ENCODE results near the gene RASL12. TPM values are rescaled to one million over a fixed set of nuclear protein-coding genes. Genes with fewer than 3 reads are reported as not detected.

RASL12 gene
- total and polyA plus RNA-seq, 11 donors: 8.3 to 35.0 (median 13.3) TPM

- WGBS, 4 donors: 78 to 86% (median 81%) methylated on average over 3 of the region's 3 CpGs
- intact Hi-C loops (cut with DNase I): no loop called here
- DNase-seq: no peak
- Histone ChIP-seq H3K27me3 (peaks cover 0 to 23% (median 0%) of the 10 kb centered on the region in 9 donors), H3K27ac (peak overlapping the region; percentile 59 to 93 (median 81)), H3K4me3 (peak overlapping the region in 9 of 12 donors; percentile 49 to 79 (median 60)), H3K36me3 (peaks cover 0 to 4% (median 0%) of the 10 kb centered on the region in 9 donors), H3K4me1 (peaks cover 18 to 79% (median 47%) of the 10 kb centered on the region in 12 donors), H3K9me3 (no peaks in the 10 kb centered on the region)
- no peak for TF ChIP-seq CTCF (IDR thresholded peaks at IDR 0.05)
- no peak for TF ChIP-seq POLR2A (IDR thresholded peaks at IDR 0.05)
- no peak for ATAC-seq
Observed at GRCh38 chr15:65068403-65068788, 605 bp upstream of the RASL12 start.

GRCh38 chr15:65067317-65067644 is 510 bp downstream of the RASL12 start:
- no peaks in the 10 kb centered on the region for H3K9me3 ChIP-seq
- intact Hi-C loops (cut with DNase I): no loop called here
- TF ChIP-seq CTCF (IDR thresholded peaks at IDR 0.05): no peak
- TF ChIP-seq POLR2A (IDR thresholded peaks at IDR 0.05): no peak
- peaks cover 17 to 74% (median 46%) of the 10 kb centered on the region in 12 donors for H3K4me1 ChIP-seq
- no peak for ATAC-seq
- H3K27ac ChIP-seq: peak overlapping the region; percentile 59 to 93 (median 81)
- DNase-seq: no peak
- peak overlapping the region; percentile 18 to 79 (median 59) for H3K4me3 ChIP-seq
- peaks cover 0 to 23% (median 0%) of the 10 kb centered on the region in 9 donors for H3K27me3 ChIP-seq
- 26 to 39% (median 32%) methylated on average over 8 of the region's 8 CpGs for WGBS, 4 donors
- peaks cover 0 to 4% (median 0%) of the 10 kb centered on the region in 9 donors for H3K36me3 ChIP-seq

GRCh38 chr15:65066635-65067316 is 1.0 kb downstream of the RASL12 start:
- intact Hi-C loops (cut with DNase I): no loop called here
- ATAC-seq: peak in 1 of 4 donors; percentile 10
- peak in 2 of 5 donors; percentile 52 to 57 for DNase-seq
- Histone ChIP-seq H3K4me3 (peak overlapping the region in 11 of 12 donors; percentile 43 to 79 (median 59)), H3K27ac (peak overlapping the region; percentile 59 to 93 (median 81)), H3K36me3 (peaks cover 0 to 4% (median 0%) of the 10 kb centered on the region in 9 donors), H3K4me1 (peaks cover 12 to 72% (median 41%) of the 10 kb centered on the region in 12 donors), H3K9me3 (no peaks in the 10 kb centered on the region), H3K27me3 (peaks cover 0 to 23% (median 0%) of the 10 kb centered on the region in 9 donors)
- TF ChIP-seq CTCF (IDR thresholded peaks at IDR 0.05): no peak
- TF ChIP-seq POLR2A (IDR thresholded peaks at IDR 0.05): no peak
- WGBS, 4 donors: 43 to 50% (median 46%) methylated on average over 9 of the region's 9 CpGs

- intact Hi-C loops (cut with DNase I): no loop called here
- H3K4me1 ChIP-seq: peaks cover 7 to 71% (median 37%) of the 10 kb centered on the region in 12 donors
- ATAC-seq: no peak
Observed at GRCh38 chr15:65066001-65066634, 1.7 kb downstream of the RASL12 start.

More at GRCh38 chr15:65066001-65066634, 1.7 kb downstream of the RASL12 start:
- Histone ChIP-seq H3K9me3 (no peaks in the 10 kb centered on the region), H3K27ac (peak overlapping the region in 10 of 12 donors; percentile 70 to 93 (median 83)), H3K27me3 (peaks cover 0 to 23% (median 0%) of the 10 kb centered on the region in 9 donors), H3K36me3 (peaks cover 0 to 4% (median 0%) of the 10 kb centered on the region in 9 donors), H3K4me3 (peak overlapping the region in 10 of 12 donors; percentile 10 to 79 (median 60))
- TF ChIP-seq CTCF (IDR thresholded peaks at IDR 0.05) (no peak), POLR2A (IDR thresholded peaks at IDR 0.05) (no peak)
- no peak for DNase-seq
- WGBS, 4 donors: 57 to 76% (median 69%) methylated on average over 3 of the region's 3 CpGs
